A673 (cell line): ENCODE measurements around the gene TRIL.

Experiments
- EZH2 ChIP-seq: fragments of 200-600 bp; sonication (generic); IDR thresholded peaks from 2 replicates; pipeline ENCODE4 v1.6.1; 2017; ENCODE audit warnings: borderline replicate concordance, low read depth, mild to moderate bottlenecking, mixed read lengths, antibody characterized with exemption, low read length; ENCODE audit not compliant: poor library complexity, severe bottlenecking
- TF ChIP-seq, protein P1 (sequence below): fragments of 300-800, 200-600 bp; sonication (generic); conservative IDR thresholded peaks from 2 replicates; pipeline ENCODE4 v1.5.1; 2017; ENCODE audit warnings: low read depth, mild to moderate bottlenecking, antibody characterized with exemption, low read length, moderate library complexity, mixed read lengths

DNA sequence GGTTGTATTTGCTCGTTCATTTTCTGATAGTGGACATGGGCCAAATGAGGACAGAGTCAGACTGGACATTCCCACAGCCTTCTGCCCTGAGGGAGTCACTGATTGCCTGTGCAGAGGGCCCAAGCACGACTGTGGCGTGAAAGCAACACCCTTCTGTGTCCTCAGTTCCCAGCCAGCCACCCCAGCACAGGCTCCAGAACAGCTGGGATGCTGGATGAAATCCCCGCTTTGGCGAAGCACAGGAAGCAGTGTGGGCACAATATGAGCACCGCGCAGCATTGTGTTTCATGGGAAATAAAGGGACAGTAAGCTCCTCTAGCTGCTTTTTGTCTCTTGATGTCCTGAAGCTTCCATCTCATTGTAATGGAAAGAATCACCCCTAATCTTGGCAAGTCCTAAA lies 20.5 kb downstream of the TRIL start:
- TF ChIP-seq EZH2 = no peak
- TF ChIP-seq, protein P1, sequence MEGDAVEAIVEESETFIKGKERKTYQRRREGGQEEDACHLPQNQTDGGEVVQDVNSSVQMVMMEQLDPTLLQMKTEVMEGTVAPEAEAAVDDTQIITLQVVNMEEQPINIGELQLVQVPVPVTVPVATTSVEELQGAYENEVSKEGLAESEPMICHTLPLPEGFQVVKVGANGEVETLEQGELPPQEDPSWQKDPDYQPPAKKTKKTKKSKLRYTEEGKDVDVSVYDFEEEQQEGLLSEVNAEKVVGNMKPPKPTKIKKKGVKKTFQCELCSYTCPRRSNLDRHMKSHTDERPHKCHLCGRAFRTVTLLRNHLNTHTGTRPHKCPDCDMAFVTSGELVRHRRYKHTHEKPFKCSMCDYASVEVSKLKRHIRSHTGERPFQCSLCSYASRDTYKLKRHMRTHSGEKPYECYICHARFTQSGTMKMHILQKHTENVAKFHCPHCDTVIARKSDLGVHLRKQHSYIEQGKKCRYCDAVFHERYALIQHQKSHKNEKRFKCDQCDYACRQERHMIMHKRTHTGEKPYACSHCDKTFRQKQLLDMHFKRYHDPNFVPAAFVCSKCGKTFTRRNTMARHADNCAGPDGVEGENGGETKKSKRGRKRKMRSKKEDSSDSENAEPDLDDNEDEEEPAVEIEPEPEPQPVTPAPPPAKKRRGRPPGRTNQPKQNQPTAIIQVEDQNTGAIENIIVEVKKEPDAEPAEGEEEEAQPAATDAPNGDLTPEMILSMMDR = no peak
